Loucy (cell line): ENCODE data around the gene TGFB2.

Source experiments
- H2AFZ ChIP-seq: fragments of 200-600 bp; sonication (generic); 2 replicates; pipeline ENCODE4 v1.6.0; 2016; ENCODE audit warnings: antibody characterized with exemption, mild to moderate bottlenecking, low read length, moderate library complexity
- H3F3A ChIP-seq: fragments of 200-600 bp; 2 replicates; pipeline ENCODE4 v1.6.0; 2016; ENCODE audit warnings: antibody characterized with exemption, low read depth, mild to moderate bottlenecking
- H3K27me3 ChIP-seq: fragments of 200-600 bp; sonication (generic); 2 replicates; pipeline ENCODE4 v1.6.1; 2014; ENCODE audit warnings: low read length, mild to moderate bottlenecking; ENCODE audit not compliant: insufficient read depth, poor library complexity, severe bottlenecking
- H3K36me3 ChIP-seq: fragments of 200-600 bp; sonication (generic); 2 replicates; pipeline ENCODE4 v1.6.1; 2016; ENCODE audit warnings: low read length; ENCODE audit not compliant: insufficient read depth
- H3K4me1 ChIP-seq: fragments of 200-600 bp; sonication (generic); 2 replicates; pipeline ENCODE4 v1.5.1; 2014; ENCODE audit warnings: low read length, mild to moderate bottlenecking; ENCODE audit not compliant: insufficient read depth, poor library complexity, severe bottlenecking
- H3K4me2 ChIP-seq: fragments of 200-600 bp; sonication (generic); 2 replicates; pipeline ENCODE4 v1.6.0; 2014; ENCODE audit warnings: antibody characterized with exemption, low read length, low read depth, mild to moderate bottlenecking; ENCODE audit not compliant: poor library complexity, severe bottlenecking
- H3K4me3 ChIP-seq: fragments of 200-600 bp; sonication (generic); 2 replicates; pipeline ENCODE4 v1.5.1; 2014; ENCODE audit warnings: low read length, mild to moderate bottlenecking, mixed read lengths; ENCODE audit not compliant: poor library complexity, severe bottlenecking
- H3K79me2 ChIP-seq: fragments of 200-600 bp; sonication (generic); 2 replicates; pipeline ENCODE4 v1.6.1; 2014; ENCODE audit warnings: low read length; ENCODE audit not compliant: insufficient read depth
- H3K9ac ChIP-seq: fragments of 200-600 bp; sonication (generic); 2 replicates; pipeline ENCODE4 v1.6.0; 2014; ENCODE audit warnings: mild to moderate bottlenecking, low read depth, low read length, moderate library complexity; ENCODE audit not compliant: poor library complexity, severe bottlenecking
- H3K9me2 ChIP-seq: fragments of 200-600 bp; sonication (generic); replicated peaks from 2 replicates; pipeline ENCODE4 v1.6.1; 2016; ENCODE audit warnings: low read depth, low read length, mixed read lengths
- H3K9me3 ChIP-seq: fragments of 200-600 bp; sonication (generic); 2 replicates; pipeline ENCODE4 v1.6.1; 2014; ENCODE audit warnings: mild to moderate bottlenecking, antibody characterized with exemption, low read length, low read depth; ENCODE audit not compliant: insufficient read depth
- H4K20me1 ChIP-seq: fragments of 200-600 bp; sonication (generic); 2 replicates; pipeline ENCODE4 v1.6.0; 2014; ENCODE audit warnings: antibody characterized with exemption, low read length, mild to moderate bottlenecking; ENCODE audit not compliant: insufficient read depth, poor library complexity, severe bottlenecking
- CTCF ChIP-seq: fragments of 200-600 bp; sonication (generic); conservative IDR thresholded peaks from 2 replicates; pipeline ENCODE4 v1.5.1; 2014; ENCODE audit warnings: mild to moderate bottlenecking, antibody characterized with exemption, low read length
- EZH2phosphoT487 ChIP-seq: fragments of 200-600 bp; IDR thresholded peaks from 2 replicates; pipeline ENCODE4 v1.6.1; 2018; ENCODE audit warnings: antibody characterized with exemption, mild to moderate bottlenecking, moderate library complexity, borderline replicate concordance

Gene TGFB2

GRCh38 chr1:218304281-218305039, 40.7 kb upstream of the TGFB2 start:
- Histone ChIP-seq H3K9ac (no peak overlapping the region), H3K36me3 (peaks cover 45% of the 10 kb centered on the region; the same call in 1 of the 2 replicates), H4K20me1 (peaks cover 6% of the 10 kb centered on the region), H3K27me3 (no peaks in the 10 kb centered on the region), H3F3A (no peaks in the 10 kb centered on the region), H3K4me3 (no peak overlapping the region), H3K9me3 (no peaks in the 10 kb centered on the region), H2AFZ (no peak overlapping the region), H3K4me2 (no peak overlapping the region), H3K9me2 (no peaks in the 10 kb centered on the region), H3K4me1 (peaks cover 9% of the 10 kb centered on the region), H3K79me2 (peaks cover 10% of the 10 kb centered on the region)
- TF ChIP-seq CTCF (no peak), EZH2phosphoT487 (no peak)

- Histone ChIP-seq H3K36me3 (peaks cover 45% of the 10 kb centered on the region; the same call in 1 of the 2 replicates), H4K20me1 (no peaks in the 10 kb centered on the region), H3K9me2 (no peaks in the 10 kb centered on the region), H3K4me3 (no peak overlapping the region), H3K4me2 (no peak overlapping the region), H3K79me2 (peaks cover 5% of the 10 kb centered on the region; the same call in 1 of the 2 replicates), H3F3A (no peaks in the 10 kb centered on the region), H2AFZ (no peak overlapping the region), H3K9me3 (no peaks in the 10 kb centered on the region), H3K4me1 (peaks cover 9% of the 10 kb centered on the region), H3K9ac (no peak overlapping the region), H3K27me3 (no peaks in the 10 kb centered on the region)
- no peak for TF ChIP-seq CTCF
- no peak for TF ChIP-seq EZH2phosphoT487
Measured at GRCh38 chr1:218305472-218306064, 39.6 kb upstream of the TGFB2 start.

- H3K4me2 ChIP-seq: no peak overlapping the region
- no peak overlapping the region for H3K9ac ChIP-seq
- H3K4me3 ChIP-seq: no peak overlapping the region
- H3K9me2 ChIP-seq: no peaks in the 10 kb centered on the region
- H4K20me1 ChIP-seq: no peaks in the 10 kb centered on the region
- no peaks in the 10 kb centered on the region for H3K27me3 ChIP-seq
- H3K79me2 ChIP-seq: no peaks in the 10 kb centered on the region
- H2AFZ ChIP-seq: no peak overlapping the region
- TF ChIP-seq CTCF: no peak
- no peak for TF ChIP-seq EZH2phosphoT487
- peaks cover 36% of the 10 kb centered on the region; the same call in 1 of the 2 replicates for H3K36me3 ChIP-seq
- H3F3A ChIP-seq: no peaks in the 10 kb centered on the region
- no peaks in the 10 kb centered on the region for H3K4me1 ChIP-seq
- H3K9me3 ChIP-seq: no peaks in the 10 kb centered on the region
Measured at GRCh38 chr1:218312509-218312908, 32.6 kb upstream of the TGFB2 start.
